K562 (cell line): ENCODE data around the gene MOG. TPM values are rescaled to one million over a fixed set of nuclear protein-coding genes. Genes with fewer than 3 reads are reported as not detected.

Source experiments
- FOXA1 ChIP-seq: fragments of 450-650 bp; IDR thresholded peaks from 2 replicates; pipeline ENCODE4 v1.6.1; 2016; ENCODE audit warnings: mild to moderate bottlenecking, borderline replicate concordance
- RAD21 ChIP-seq, 2 experiments: fragments of 250-450 bp in 1 of 2; fragments of 450-650 bp in 1 of 2; sonication (Bioruptor Pico) in 1 of 2; formaldehyde crosslinking in 1 of 2; IDR thresholded peaks in 1 of 2; conservative IDR thresholded peaks in 1 of 2; 2 replicates each; pipeline versions ENCODE4 v1.4.0 to v1.8.0; 2020 to 2022; ENCODE audit warnings: mild to moderate bottlenecking in 2 of 2, moderate library complexity in 1 of 2
- polyA plus RNA-seq, 8 experiments: library from polyadenylated mRNA; depleted of rRNA in 4 of 8; stranded (reverse) in 5 of 8; unstranded in 3 of 8; fragments of >200 nt; fragmentation: Nextera tagmentation in 2 of 8; fragmentation: Illumina TruSeq in 1 of 8; extraction: Ambion mirVana in 2 of 8; extraction: Trizol in 1 of 8; gene quantifications; 2 replicates each; pipeline versions ENCODE4 v1.2.1 to v1.2.3, GENCODE V29; 2011 to 2014; ENCODE audit warnings: inconsistent platforms in 1 of 8, missing spikeins in 1 of 8
- total RNA-seq, 7 experiments: library from RNA; depleted of rRNA in 6 of 7; stranded (reverse); fragments of >200 nt in 6 of 7; fragmentation: Illumina TruSeq in 2 of 7; extraction: Trizol in 2 of 7; gene quantifications; 2 replicates each; pipeline versions ENCODE4 v1.2.1 to v1.2.3, GENCODE V29; 2011 to 2021; ENCODE audit warnings: low replicate concordance in 1 of 7
- TF ChIP-seq, protein P1 (sequence below), 3 experiments: IDR thresholded peaks in 2 of 3; conservative IDR thresholded peaks in 1 of 3; 2 replicates each; pipeline ENCODE4 v1.5.1; 2011 to 2012; ENCODE audit warnings: low read length in 3 of 3, mild to moderate bottlenecking in 3 of 3, control low read depth in 2 of 3, improper control_type of control experiment in 1 of 3, inconsistent platforms in 1 of 3, low read depth in 1 of 3, mixed read lengths in 1 of 3, moderate library complexity in 1 of 3; ENCODE audit not compliant: insufficient read depth in 2 of 3
- TF ChIP-seq, protein P2 (sequence below), 2 experiments: fragments of 450-650 bp; IDR thresholded peaks; 2 replicates each; pipeline ENCODE4 v1.6.1; 2016

Gene MOG
- total and polyA plus RNA-seq, 9 of the 15 experiments (the other 6 are each of a cell fraction or from before 2014, with no cell fraction given) = not detected

DNA sequence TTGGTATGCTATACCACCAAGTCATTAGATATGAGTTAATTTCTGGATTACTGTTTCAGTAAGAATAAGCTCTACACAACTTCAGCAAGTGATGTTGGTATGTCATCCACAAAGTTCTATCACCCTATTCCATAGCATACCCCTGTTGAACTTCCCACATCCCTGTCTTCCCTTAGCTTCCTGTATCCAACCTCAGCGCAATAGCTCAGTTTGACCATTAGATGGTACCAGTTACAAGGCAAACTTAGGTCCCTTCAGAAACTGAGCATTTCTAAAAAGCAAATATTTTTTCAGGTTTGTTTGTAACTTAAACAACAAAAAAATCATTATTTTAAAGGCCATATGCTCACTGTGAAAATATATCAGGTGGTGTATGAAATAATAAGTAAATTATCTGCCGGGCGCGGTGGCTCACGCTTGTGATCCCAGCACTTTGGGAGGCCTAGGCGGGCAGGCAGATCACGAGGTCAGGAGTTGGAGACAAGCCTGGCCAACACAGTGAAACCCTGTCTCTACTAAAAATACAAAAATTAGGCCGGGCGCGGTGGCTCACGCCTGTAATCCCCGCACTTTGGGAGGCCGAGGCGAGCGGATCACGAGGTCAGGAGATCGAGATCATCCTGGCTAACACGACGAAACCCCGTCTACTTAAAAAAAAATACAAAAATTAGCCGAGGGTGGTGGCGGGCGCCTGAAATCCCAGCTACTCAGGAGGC is 8.8 kb upstream of the MOG start (continued):
- TF ChIP-seq, protein P1, sequence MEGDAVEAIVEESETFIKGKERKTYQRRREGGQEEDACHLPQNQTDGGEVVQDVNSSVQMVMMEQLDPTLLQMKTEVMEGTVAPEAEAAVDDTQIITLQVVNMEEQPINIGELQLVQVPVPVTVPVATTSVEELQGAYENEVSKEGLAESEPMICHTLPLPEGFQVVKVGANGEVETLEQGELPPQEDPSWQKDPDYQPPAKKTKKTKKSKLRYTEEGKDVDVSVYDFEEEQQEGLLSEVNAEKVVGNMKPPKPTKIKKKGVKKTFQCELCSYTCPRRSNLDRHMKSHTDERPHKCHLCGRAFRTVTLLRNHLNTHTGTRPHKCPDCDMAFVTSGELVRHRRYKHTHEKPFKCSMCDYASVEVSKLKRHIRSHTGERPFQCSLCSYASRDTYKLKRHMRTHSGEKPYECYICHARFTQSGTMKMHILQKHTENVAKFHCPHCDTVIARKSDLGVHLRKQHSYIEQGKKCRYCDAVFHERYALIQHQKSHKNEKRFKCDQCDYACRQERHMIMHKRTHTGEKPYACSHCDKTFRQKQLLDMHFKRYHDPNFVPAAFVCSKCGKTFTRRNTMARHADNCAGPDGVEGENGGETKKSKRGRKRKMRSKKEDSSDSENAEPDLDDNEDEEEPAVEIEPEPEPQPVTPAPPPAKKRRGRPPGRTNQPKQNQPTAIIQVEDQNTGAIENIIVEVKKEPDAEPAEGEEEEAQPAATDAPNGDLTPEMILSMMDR (IDR thresholded peaks at IDR 0.05 in 2 of 3, conservative IDR thresholded peaks at IDR 0.05 in 1 of 3; ENCODE audit: insufficient read depth in 2 of 3, low read depth in 1 of 3, low read length in 3 of 3) = peak; percentile 57 to 75 (median 68); a peak in 5 of 6 replicates
- TF ChIP-seq, protein P2, sequence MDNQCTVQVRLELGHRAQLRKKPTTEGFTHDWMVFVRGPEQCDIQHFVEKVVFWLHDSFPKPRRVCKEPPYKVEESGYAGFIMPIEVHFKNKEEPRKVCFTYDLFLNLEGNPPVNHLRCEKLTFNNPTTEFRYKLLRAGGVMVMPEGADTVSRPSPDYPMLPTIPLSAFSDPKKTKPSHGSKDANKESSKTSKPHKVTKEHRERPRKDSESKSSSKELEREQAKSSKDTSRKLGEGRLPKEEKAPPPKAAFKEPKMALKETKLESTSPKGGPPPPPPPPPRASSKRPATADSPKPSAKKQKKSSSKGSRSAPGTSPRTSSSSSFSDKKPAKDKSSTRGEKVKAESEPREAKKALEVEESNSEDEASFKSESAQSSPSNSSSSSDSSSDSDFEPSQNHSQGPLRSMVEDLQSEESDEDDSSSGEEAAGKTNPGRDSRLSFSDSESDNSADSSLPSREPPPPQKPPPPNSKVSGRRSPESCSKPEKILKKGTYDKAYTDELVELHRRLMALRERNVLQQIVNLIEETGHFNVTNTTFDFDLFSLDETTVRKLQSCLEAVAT (IDR thresholded peaks at IDR 0.05) = peak in 1 of 2 experiments; percentile 75; a peak in 2 of 4 replicates
- TF ChIP-seq RAD21 (CRISPR knock-in tag; conservative IDR thresholded peaks at IDR 0.05 in 1 of 2, IDR thresholded peaks at IDR 0.05 in 1 of 2) = peak; percentile 50 to 65
- no peak for TF ChIP-seq FOXA1
- TF ChIP-seq, all 486 proteins: peak for 6
